ENCODE data around the gene TMEM18.

DNA sequence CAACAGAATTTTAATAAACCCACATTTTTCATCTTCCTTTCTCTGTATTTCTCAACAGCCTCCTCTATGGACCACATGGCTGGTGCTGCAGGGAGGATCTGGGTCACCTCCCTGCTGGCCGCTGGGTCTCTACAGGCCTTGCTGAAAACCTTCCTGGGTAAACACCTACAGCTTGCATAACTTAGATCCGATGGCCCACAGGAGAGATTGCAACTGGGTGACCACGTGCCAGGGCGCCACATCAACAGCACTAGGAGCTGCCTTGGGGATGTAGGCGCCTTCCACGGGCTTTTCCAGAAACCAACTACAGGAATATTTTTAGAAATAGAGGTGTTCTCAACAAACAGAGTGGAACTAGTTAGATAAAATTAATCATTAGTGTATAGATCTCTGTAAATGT is 19.4 kb downstream of the TMEM18 start:
- no peak for TF ChIP-seq POLR2AphosphoS5 (IDR thresholded peaks at IDR 0.05; ENCODE audit: low read depth, low read length)
- TF ChIP-seq POLR2A (IDR thresholded peaks at IDR 0.05; ENCODE audit: low read depth, low read length), result no peak
- no peak for TF ChIP-seq TAF1 (IDR thresholded peaks at IDR 0.05; ENCODE audit: low read depth, low read length)
- TF ChIP-seq PAX5 (IDR thresholded peaks at IDR 0.05; ENCODE audit: insufficient read depth, low read length, severe bottlenecking), result no peak
- no peak for TF ChIP-seq POU2F2 (IDR thresholded peaks at IDR 0.05; ENCODE audit: low read depth, low read length)
- TF ChIP-seq SPI1 (IDR thresholded peaks at IDR 0.05; ENCODE audit: low read depth, low read length), result no peak
